Activated gamma-delta T cell treated with Interleukin-2 at 50 U/mL for 16 hours (primary cell): Measurements from ENCODE around the gene FOXK2.

ENCODE experiments used
- DNase-seq: peaks from one replicate; pipeline ENCODE4 v3.0.0-alpha.2; 2020

The FOXK2 gene

DNA sequence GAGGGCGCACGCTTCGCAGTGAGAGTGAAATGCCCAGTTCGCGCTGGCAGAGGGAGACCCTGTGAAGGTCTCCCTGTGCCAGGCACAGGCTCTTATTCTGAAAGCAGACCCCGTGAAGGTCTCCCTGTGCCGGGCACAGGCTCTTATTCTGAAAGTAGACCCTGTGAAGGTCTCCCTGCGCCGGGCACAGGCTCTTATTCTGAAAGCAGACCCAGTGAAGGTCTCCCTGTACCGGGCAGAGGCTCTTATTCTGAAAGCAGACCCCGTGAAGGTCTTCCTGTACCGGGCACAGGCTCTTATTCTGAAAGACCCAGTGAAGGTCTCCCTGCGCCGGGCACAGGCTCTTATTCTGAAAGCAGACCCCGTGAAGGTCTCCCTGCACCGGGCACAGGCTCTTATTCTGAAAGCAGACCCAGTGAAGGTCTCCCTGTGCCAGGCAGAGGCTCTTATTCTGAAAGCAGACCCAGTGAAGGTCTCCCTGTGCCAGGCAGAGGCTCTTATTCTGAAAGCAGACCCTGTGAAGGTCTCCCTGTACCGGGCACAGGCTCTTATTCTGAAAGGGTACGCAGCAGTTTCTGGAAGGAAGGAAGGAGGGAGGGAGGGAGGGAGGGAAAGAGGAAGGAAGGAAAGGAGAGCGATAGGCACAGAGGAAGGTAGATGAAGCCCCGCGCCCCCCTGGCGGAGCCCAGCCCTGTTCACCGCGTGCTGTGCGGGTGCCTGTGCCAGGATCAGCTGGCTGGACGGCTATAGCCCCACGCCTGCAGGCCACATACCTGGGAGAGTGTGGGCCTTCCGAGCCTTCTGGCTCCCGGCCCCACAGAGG is 73.4 kb downstream of the FOXK2 start:
- peak; percentile 57 for DNase-seq

DNA sequence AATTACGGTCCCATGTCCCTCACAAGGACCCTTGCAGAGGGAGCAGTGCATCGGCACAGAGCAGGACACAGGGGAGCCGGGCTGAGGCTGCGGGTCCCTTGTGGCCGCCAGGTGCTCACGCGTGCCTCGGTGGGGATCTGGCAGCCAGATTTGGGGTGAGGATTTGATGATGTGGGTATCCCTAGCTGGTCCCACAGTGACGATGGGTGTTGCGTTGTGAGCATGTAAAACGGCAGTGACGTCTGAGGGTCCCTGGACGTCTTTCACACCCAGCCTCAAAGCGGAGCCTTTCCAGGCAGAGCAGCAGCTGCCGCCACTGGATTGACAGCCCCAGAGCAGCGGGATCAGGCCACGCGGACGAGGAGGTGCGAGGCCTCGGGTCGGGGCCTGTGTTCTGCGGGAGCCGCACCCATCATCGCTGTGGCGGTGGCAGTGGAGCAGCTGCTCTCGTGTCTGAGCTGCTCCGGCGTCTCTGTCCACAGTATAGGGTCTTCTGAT is 74.1 kb downstream of the FOXK2 start:
- no peak for DNase-seq

DNA sequence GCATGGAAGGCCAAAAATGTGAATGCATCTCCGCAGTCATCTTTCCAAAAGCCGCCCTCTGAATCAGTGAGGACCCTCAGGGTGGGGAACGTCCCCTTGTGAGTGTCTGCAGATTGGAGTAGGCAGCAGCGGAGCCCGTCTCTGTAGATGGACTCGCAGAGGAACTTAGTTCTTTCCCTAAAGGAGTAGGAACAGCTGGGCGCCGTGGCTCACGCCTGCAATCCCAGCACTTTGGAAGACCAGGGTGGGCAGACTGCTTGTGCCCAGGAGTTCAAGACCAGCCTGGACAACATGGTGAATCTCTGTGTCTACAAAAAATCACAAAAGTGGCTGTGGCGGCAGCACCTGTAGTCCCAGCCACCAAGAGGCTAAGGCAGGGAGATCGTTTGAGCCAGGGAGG is 75.0 kb downstream of the FOXK2 start:
- DNase-seq = no peak

DNA sequence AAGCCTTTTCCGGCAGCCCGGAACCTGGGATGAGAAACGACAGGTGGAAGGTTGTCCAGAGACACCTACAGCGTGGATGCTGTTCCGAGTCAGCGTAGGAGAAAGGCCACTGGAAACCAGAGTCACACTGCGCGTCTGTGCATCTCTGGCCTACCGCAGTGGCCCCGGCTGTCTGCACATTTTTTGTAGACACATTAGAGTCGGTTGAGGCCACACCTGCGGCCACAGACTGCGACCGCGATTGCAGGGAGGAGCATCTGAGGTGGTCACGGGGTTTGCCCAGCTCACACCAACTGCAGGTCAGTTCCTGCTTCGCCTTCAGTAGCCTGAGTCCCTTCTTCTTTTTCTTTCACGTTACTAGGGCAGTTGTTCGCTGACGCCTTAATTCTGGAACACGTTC is 76.4 kb downstream of the FOXK2 start:
- DNase-seq = no peak

DNA sequence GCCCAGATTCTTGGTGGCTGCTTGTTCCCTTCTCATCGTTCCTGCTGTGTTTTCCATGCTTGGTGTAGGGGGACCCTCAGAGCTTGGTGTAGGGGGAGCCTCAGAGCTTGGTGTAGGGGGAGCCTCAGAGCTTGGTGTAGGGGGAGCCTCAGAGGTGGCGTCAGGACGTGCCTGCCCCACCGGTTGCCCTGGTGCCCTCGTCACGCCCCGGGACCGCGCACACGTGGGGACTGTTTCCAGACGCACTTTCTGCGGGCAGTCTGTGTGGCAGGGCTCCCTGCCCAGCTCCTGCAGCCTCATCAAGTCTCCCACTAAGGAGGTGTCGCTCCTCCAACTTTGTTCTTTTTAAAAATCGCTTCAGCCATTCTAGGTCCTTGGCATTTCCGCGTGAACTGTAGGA is 76.8 kb downstream of the FOXK2 start:
- DNase-seq = no peak

DNA sequence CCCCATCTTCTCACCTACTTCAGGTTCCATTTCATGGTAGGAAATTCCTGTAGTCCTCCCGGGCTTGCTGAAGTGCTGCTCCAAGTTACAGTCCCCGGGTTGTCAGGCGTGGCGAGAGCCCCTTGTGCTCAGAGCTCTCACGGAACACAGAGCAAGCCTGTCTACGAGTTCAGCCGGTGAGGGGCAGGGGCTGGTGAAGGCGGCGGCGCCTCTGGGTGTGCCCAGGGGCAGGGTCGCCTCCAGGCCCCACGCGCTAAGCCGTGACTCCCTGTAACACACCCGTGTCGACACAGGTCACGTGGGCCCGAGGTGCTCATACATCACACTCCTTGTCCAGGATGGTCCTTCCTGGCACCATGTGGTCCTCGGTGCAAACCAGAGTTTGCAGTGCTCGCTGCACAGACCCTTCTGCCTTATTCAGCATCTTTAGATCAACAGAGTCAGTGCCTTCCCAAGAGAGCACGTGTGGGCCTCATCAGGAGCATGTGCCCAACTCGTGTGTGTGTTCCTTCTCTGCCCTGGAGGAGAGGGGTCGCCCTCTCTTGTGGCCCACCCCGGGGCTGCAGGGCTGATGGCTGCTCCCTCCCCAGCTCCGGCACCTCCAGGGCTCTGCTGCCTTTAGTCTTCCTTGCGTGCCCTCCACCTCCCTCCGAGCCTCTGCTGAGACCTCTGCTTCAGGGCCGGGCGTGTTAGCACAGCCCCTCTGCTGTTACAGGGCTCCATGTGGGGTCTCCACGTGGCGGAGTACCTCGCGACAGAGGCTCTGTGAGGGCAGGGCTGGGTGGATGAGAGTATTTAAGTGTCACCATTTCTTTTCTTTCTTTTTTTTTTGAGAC is 77.5 kb downstream of the FOXK2 start:
- DNase-seq = no peak

DNA sequence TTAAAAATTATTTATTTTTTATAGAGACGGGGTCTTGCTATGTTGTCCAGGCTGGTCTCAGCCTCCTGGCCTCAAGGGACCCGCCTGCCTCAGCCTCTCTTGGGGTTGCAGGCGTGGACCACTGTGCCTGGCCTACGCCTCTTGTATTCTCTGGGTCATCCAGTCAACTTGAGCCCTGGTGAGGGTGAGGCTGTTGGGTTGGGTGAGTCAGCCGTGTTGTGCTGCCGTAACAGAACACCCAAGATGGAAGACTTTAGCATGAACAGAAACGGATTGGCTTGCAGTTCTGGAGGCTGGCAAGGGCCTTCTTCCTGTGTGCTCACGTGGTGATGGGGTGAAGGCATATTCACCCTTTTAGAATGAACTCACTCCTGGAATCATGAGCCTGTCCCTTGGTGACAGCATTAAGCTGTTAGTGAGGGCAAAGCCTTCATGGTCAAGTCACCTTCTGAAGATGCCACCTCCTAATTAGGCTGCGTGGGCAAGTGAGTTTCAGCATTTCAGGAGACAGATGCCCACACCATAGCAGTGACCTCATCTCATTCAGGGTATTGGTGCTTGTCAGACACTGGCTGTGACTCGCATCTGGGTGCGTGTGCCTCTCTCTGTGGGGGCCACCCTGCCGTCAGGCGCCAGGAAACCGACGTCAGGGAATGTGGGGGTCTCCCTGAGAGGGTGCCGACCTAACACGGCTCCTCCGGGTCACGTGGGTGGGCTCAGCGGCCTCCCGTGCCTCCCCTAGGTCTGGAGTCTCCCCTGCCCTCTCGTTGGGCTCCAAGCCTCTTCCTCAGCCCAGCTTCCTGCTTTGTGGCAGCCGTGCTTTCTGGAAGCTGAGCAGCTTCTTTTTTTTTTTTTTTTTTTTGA is 79.0 kb downstream of the FOXK2 start:
- no peak for DNase-seq

DNA sequence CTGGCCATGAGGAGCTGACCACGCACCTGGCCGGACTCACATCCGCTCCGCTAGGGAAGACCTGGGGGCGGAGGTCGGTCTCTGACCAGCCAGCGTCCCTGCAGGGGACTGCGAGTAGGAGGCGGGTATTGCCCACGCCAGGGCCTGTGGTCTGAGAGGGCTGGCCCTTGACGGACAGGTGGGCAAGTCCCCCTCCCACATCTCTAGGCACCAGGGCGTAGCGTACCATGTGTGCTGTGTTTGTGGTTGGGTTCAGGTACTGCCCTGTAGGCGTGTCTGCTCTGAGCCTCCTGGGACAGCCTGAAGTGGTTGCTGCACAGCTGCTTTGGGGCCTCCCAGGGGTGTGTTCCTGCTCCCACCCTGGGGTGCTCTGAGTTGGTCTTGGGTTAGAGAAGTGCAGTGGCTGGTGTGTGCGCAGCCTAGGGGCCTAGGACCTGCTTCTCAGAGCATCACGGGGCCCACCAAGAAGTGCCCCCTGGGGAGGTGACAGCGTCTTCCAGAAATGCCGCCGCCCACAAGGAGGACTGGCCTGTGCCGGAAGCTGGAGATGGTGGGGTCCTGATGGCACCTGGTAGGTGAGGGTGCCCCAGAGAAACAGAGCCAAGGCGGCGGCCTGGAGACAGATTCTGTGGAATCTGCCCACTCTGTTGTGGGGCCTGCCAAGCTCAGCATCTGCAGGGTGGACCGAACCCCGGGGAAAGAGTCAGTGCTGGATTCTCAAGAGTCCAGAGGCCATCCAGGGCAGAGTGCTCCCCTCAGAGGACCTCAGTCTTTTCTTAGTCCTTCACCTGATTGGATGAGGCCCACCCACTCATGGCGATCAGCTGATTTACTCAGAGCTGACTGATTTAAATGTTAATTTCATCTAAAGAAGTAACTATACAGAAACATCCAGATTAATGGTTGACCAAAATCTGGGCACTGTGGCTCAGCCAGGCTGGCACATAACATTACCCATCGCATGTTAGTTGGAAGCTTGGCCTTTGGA is 80.4 kb downstream of the FOXK2 start:
- no peak for DNase-seq

DNA sequence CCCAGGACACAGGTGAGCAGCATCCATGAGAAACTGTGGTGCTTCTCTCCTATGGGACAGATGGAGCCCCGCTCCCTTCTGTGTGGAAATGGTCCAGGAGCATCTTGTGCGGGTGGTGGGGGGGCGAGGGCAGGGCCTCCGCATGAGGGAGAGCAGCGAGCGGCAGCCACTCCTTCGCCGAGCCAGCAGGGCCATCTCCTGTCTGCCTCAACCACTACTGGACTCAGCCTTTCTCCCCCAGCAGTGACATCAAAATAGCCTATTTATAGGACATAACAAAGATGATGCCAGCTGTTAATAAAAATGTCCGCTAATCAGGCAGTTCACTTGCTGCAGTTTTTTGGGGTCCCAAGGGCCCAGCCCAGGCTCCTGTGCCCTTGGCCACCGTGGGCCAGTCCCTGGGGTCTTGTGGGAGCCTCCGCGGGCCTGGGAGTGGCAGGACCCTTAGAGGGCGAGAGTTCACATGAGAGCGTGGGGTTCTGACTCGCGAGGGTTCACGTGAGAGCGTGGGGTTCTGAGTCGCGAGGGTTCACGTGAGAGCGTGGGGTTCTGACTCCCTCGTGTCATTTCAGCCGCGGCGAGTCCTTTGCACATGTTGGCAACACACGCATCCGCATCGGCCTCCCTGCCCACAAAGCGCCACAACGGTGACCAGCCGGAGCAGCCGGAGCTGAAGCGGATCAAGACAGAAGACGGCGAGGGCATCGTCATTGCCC is 81.4 kb downstream of the FOXK2 start:
- no peak for DNase-seq

DNA sequence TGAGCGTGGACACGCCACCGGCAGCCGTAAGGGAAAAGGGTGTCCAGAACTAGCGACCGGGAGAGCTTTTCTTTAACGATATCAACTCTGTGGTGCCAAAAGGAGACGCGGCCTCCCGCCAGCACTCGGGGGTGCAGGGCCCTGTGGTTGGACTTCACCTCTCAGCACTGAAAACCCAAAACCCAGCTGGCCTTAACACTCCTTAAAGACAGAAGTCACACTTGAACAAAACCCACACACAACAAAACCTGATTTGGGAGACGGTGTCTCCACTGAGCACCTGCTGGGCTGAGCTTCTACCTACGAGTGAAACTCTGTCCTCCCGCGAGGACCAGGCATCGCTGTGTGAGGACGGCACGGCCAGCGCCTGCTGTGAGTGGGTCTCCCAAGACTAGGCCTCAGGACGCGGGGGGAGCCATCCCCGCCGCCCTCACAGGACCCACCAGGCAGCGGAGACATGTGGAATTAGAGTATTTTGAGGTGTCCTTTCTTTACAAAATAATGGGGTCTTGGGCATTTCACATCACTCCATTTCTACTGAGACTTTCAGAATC is 82.0 kb downstream of the FOXK2 start:
- DNase-seq = no peak

DNA sequence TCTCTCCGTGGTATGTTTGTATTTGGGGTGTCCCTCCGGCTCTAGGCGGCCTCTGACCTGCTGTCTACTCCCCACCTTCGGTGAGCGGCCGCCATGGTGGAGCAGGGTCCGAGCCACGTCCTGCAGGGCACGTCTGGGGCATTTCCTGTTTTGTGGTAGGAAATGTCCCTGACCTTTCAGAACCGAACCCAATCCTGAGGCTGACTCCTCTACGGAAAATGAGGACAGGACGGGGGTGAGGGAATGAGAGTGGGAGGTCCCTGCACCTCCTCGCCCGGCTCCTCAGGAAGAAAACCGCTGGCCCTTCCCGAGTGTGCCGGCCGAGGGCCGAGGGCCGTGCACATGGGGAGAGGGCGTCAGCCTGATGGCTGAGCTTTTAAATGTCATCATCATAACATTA is 83.0 kb downstream of the FOXK2 start:
- DNase-seq = no peak

DNA sequence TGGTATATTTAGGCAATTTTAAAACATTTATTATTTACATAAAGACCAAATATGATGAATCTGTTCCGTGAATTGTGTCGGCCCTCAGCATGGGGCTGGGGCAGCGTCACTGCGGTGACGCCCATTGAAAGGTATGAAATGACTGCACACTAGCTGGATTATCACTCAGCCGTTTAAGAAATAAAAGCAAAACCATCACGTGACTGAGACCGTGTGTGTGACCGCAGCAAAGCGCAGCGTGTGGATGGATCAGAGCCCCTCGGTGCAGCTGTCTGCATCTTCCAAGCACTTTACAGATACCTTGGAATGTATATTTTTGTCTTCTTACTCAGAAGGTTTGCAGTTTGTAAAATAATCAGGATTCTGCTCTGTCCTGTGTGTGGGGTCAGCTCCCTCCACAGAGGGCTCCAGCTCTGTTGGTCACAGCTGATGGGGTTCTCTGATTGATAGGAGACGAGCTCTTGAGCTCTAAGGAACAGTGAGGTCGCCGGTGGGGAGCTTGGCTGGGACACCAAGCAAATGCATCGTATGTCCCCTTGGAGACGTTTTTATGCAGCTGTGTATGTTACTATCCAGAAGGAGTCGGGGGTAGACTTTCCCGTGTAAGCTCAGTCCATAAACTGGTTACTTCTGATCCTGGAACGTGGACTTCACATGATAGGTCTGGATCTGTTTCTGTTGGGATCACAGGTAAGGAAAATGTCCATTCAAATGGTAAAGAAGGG is 83.6 kb downstream of the FOXK2 start:
- no peak for DNase-seq

DNA sequence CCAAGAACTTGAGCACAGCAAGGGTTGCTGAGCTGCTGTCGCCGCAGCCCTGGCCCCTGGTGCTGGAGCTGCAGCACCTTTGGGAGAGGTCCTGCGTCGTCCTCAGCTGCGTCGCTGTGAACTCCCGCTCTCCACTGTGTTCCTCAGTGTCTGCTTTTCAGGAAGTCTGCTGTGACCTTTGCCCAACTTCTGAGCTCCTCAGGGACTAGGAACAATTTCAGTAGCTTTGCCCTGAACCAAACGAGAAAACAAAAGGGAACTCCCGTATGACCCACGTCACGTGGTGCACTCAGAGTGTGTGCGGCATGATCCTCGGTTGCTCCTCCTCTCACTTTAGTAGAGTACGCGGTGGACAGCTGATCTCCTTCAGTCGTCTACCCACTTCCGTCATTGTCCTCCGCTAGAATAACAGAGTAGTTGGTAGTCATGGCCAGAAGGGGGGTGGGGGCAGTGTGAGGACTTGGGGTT is 84.5 kb downstream of the FOXK2 start:
- peak; percentile 23 for DNase-seq

DNA sequence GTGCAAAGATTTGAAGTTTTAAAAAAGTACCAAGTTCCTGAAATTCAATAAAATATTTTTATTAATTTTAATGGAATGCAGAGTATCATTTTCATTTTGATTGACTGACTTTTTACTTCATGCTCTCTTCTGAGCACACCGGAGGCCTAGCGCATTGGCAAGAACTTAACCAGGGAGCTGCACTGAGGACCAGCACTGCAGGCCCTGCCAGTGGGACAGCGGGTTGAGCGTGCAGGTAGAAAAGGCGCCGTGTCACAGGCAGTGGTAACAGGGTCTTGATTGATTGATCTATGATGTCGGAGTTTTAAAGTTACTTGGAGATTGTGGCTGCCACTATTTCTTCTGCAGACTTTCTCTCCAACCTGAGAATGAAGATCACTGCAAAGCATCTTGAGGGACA is 85.0 kb downstream of the FOXK2 start:
- DNase-seq = no peak

DNA sequence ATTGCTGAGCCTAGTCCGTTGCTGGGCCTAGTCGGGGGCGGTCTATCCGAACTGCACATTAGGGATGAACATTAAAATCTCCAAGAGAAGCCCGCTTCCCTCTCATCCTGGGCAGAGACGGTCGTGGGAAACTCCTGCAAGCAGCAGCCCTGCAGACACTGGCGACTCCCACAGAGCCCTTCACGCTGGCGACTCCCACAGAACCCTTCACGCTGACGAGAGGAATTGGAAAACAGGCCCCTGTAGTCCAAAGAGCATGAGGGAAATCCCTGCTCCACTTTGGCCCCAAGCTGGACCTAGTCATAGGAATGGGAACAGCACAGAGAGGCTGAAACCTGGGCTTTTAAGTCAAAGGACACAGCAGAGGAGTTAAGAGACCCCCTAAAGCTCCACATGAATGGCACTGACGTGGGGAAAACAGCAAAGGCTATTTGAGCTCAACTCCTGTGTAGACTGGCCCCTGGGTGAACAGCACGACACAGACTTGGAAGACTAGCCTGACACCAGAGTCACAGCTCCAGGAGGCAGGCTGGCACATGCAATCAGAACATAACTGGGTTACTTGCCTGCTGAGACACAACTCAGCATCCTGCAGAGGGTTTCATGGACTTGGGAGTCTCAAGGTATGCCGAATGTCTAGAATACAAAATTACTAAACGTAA is 86.5 kb downstream of the FOXK2 start:
- no peak for DNase-seq

DNA sequence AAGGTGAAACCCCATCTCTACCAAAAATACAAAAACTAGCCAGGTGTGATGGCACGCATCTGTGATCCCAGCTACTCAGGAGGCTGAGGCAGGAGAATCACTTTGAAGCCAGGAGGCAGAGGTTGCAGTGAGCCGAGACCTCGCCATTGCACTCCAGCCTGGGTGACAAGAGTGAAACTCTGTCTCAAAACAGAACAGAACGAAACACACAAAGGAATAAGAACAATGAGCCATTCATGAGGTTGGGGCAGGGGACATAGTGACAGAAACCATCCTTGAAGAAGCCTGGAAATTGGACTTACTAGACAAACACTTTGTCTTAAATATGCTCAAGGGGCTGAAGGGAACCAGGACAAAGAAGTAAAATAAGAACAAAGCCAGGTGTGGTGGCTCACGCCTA is 89.3 kb downstream of the FOXK2 start:
- DNase-seq = no peak

DNA sequence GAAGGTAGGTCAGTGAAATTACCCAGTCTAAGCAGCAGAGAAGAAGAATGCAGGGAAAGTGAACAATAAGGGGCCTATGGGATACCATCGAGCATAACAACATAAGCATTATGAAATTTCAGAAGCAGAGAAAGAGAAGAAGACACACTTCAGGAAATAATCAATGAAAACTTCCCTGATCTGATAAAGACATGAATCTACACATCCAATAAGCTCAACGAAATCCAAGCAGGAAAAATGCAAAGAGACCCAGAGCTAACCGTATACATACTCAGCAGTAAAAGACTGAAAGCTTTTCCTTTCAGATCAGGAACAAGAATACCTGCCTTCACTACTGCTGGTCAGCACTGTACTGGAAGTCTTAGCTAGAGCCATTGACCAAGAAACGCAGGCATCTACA is 90.1 kb downstream of the FOXK2 start:
- DNase-seq = no peak

DNA sequence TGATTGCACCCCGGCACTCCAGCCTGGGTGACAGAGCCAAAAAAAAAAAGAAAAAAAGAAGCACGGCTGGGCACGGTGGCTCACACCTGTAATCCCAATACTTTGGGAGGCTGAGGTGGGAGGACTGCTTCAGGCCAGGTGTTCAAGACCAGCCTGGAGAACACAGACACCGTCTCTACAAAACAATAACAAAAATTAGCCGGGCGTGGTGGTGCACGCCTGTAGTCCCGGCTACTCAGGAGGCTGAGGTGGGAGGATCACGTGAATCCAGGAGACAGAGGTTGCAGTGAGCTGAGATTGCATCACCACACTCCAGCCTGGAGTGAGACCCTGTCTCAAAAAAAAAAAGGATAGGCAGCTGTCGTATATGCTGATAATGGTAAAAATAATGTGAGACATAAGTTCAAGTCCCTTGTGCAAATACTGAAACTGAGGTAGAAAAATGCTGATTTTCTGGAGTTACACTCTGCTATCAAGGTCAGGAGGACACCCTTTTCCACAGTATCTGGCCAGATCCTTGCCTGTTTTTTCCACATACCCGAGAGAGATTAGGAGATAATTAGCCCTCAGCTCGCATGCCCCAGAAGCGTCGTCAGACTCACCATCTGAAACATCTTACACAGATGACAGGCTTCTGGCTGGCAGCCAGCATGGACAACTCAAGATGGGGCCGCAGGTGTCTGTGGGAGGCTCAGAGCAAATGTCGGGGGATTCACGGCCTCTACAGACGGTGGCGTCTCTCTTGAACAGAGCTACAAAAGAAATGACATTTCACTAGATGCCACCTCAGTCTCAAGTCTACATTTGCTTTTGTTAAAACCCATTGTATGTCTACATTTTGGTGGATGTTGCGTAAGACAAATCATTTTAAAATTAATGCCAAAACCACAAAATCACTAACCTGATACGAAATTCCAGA is 91.9 kb downstream of the FOXK2 start:
- DNase-seq = no peak
